Neural cell (in vitro differentiated cells): ENCODE measurements around the gene MYBPC1. TPM values are rescaled to one million over a fixed set of nuclear protein-coding genes. Genes with fewer than 3 reads are reported as not detected.

ENCODE experiments used
- H2AFZ ChIP-seq: fragments of 200-600, 300-800 bp; sonication (generic), shearing (Covaris generic); 2 replicates; pipeline ENCODE4 v1.6.0; 2014; ENCODE audit warnings: low read depth, mild to moderate bottlenecking, antibody characterized with exemption, low read length, moderate library complexity
- H3F3A ChIP-seq: fragments of 200-600 bp; shearing (Covaris generic); 2 replicates; pipeline ENCODE4 v1.6.1; 2016; ENCODE audit warnings: mild to moderate bottlenecking, moderate library complexity, mixed read lengths, antibody characterized with exemption, low read length; ENCODE audit not compliant: insufficient read depth, poor library complexity, severe bottlenecking
- H3K27ac ChIP-seq: fragments of 200-600, 300-800 bp; sonication (generic), shearing (Covaris generic); 2 replicates; pipeline ENCODE4 v1.5.1; 2014; ENCODE audit warnings: mild to moderate bottlenecking, low read length, moderate library complexity
- H3K27me3 ChIP-seq: fragments of 300-800, 200-600 bp; sonication (generic), shearing (Covaris generic); 2 replicates; pipeline ENCODE4 v1.6.0; 2014; ENCODE audit warnings: mild to moderate bottlenecking, low read depth, low read length, moderate library complexity; ENCODE audit not compliant: insufficient read depth
- H3K36me3 ChIP-seq: fragments of 300-800, 200-600 bp; sonication (generic), shearing (Covaris generic); 2 replicates; pipeline ENCODE4 v1.5.1; 2014; ENCODE audit warnings: mild to moderate bottlenecking, antibody characterized with exemption, low read length, moderate library complexity; ENCODE audit not compliant: insufficient read depth
- H3K4me2 ChIP-seq: fragments of 300-800, 200-600 bp; sonication (generic), shearing (Covaris generic); 2 replicates; pipeline ENCODE4 v1.6.0; 2014; ENCODE audit warnings: mild to moderate bottlenecking, low read length
- H3K4me3 ChIP-seq: fragments of 300-800, 200-600 bp; sonication (generic), shearing (Covaris generic); 2 replicates; pipeline ENCODE4 v1.5.1; 2014; ENCODE audit warnings: mild to moderate bottlenecking, low read length, moderate library complexity
- H3K79me2 ChIP-seq: fragments of 200-600 bp; shearing (Covaris generic); replicated peaks from 2 replicates; pipeline ENCODE4 v1.6.0; 2014; ENCODE audit warnings: mild to moderate bottlenecking, low read length, moderate library complexity; ENCODE audit not compliant: insufficient read depth
- H3K9ac ChIP-seq: fragments of 300-800, 200-600 bp; sonication (generic), shearing (Covaris generic); 2 replicates; pipeline ENCODE4 v1.6.1; 2016; ENCODE audit warnings: mild to moderate bottlenecking, low read length, mixed read lengths
- H3K9me2 ChIP-seq: fragments of 200-600 bp; shearing (Covaris generic); 2 replicates; pipeline ENCODE4 v1.6.1; 2016; ENCODE audit warnings: mild to moderate bottlenecking, low read length, mixed read lengths; ENCODE audit not compliant: insufficient read depth
- H3K9me3 ChIP-seq: fragments of 200-600, 300-800 bp; sonication (generic), shearing (Covaris generic); 2 replicates; pipeline ENCODE4 v1.6.1; 2016; ENCODE audit warnings: mild to moderate bottlenecking, mixed run types, low read length, moderate library complexity, mixed read lengths
- H4K20me1 ChIP-seq: fragments of 200-600 bp; shearing (Covaris generic); 2 replicates; pipeline ENCODE4 v1.6.1; 2016; ENCODE audit warnings: mild to moderate bottlenecking, mixed run types; ENCODE audit not compliant: insufficient read depth
- CTCF ChIP-seq: fragments of 450-650 bp; IDR thresholded peaks from 2 replicates; pipeline ENCODE4 v1.5.1; 2014; ENCODE audit warnings: antibody characterized with exemption, mild to moderate bottlenecking, moderate library complexity; ENCODE audit not compliant: poor library complexity, severe bottlenecking
- EP300 ChIP-seq: fragments of 450-650 bp; conservative IDR thresholded peaks from 2 replicates; pipeline ENCODE4 v1.6.1; 2014; ENCODE audit warnings: antibody characterized with exemption, mild to moderate bottlenecking, moderate library complexity; ENCODE audit not compliant: poor library complexity, severe bottlenecking
- EZH2 ChIP-seq: fragments of 200-600, 300-800 bp; shearing (Covaris generic), sonication (generic); IDR thresholded peaks from 2 replicates; pipeline ENCODE4 v1.6.1; 2014; ENCODE audit warnings: antibody characterized with exemption, low read length, borderline replicate concordance, mild to moderate bottlenecking; ENCODE audit not compliant: insufficient read depth, poor library complexity, severe bottlenecking
- MXI1 ChIP-seq: fragments of 450-650 bp; conservative IDR thresholded peaks from 2 replicates; pipeline ENCODE4 v1.6.1; 2014; ENCODE audit warnings: antibody characterized with exemption, mild to moderate bottlenecking; ENCODE audit not compliant: poor library complexity, severe bottlenecking
- POLR2AphosphoS5 ChIP-seq: IDR thresholded peaks from 2 replicates; pipeline ENCODE4 v1.6.1; 2012
- RAD21 ChIP-seq: fragments of 450-650 bp; conservative IDR thresholded peaks from 2 replicates; pipeline ENCODE4 v1.6.1; 2014; ENCODE audit warnings: antibody characterized with exemption, mild to moderate bottlenecking, moderate library complexity
- REST ChIP-seq: IDR thresholded peaks from 2 replicates; pipeline ENCODE4 v1.6.1; 2012; ENCODE audit warnings: borderline replicate concordance
- SMC3 ChIP-seq: fragments of 450-650 bp; conservative IDR thresholded peaks from 2 replicates; pipeline ENCODE4 v1.6.1; 2014; ENCODE audit warnings: antibody characterized with exemption, mild to moderate bottlenecking, moderate library complexity; ENCODE audit not compliant: poor library complexity
- TAF1 ChIP-seq: IDR thresholded peaks from 2 replicates; pipeline ENCODE4 v1.6.1; 2012; ENCODE audit warnings: low read depth
- polyA plus RNA-seq: library from polyadenylated mRNA; depleted of rRNA; stranded (reverse); fragments of >200 nt; gene quantifications from 2 replicates; pipeline ENCODE4 v1.2.3, GENCODE V29; 2014

MYBPC1 gene
- polyA plus RNA-seq, 1 donor from 2014 or later, result not detected

GRCh38 chr12:101591781-101592180 is 3.0 kb upstream of the MYBPC1 start:
- H3K4me2 ChIP-seq, result no peak overlapping the region
- no peaks in the 10 kb centered on the region for H3K36me3 ChIP-seq
- H3K27ac ChIP-seq, result no peak overlapping the region
- H3K27me3 ChIP-seq, result no peaks in the 10 kb centered on the region
- H3K79me2 ChIP-seq, result no peaks in the 10 kb centered on the region
- no peaks in the 10 kb centered on the region for H3K9me2 ChIP-seq
- H2AFZ ChIP-seq, result no peak overlapping the region
- TF ChIP-seq MXI1, result no peak
- H3K9ac ChIP-seq, result no peak overlapping the region
- H4K20me1 ChIP-seq, result no peaks in the 10 kb centered on the region
- H3K9me3 ChIP-seq, result no peaks in the 10 kb centered on the region
- no peak overlapping the region for H3K4me3 ChIP-seq
- H3F3A ChIP-seq, result no peaks in the 10 kb centered on the region

GRCh38 chr12:101592448-101592847 is 2.3 kb upstream of the MYBPC1 start:
- Histone ChIP-seq H3K9me2 (no peaks in the 10 kb centered on the region), H3K4me3 (no peak overlapping the region), H3K36me3 (no peaks in the 10 kb centered on the region), H3K27ac (no peak overlapping the region), H3F3A (no peaks in the 10 kb centered on the region), H4K20me1 (no peaks in the 10 kb centered on the region), H3K27me3 (no peaks in the 10 kb centered on the region), H3K4me2 (no peak overlapping the region), H3K79me2 (no peaks in the 10 kb centered on the region), H3K9ac (no peak overlapping the region), H3K9me3 (no peaks in the 10 kb centered on the region), H2AFZ (no peak overlapping the region)
- TF ChIP-seq TAF1 (no peak), EZH2 (no peak)

- no peak for TF ChIP-seq EP300
- TF ChIP-seq MXI1, result no peak
- TF ChIP-seq REST, result no peak
- no peak for TF ChIP-seq EZH2
- TF ChIP-seq POLR2AphosphoS5, result no peak
- TF ChIP-seq TAF1, result no peak
- no peak for TF ChIP-seq RAD21
- TF ChIP-seq SMC3, result no peak
- no peak for TF ChIP-seq CTCF
- Histone ChIP-seq H4K20me1 (no peaks in the 10 kb centered on the region), H3K27me3 (no peaks in the 10 kb centered on the region), H3F3A (no peaks in the 10 kb centered on the region), H3K9me3 (no peaks in the 10 kb centered on the region), H3K9me2 (no peaks in the 10 kb centered on the region), H3K4me3 (no peak overlapping the region), H3K4me2 (no peak overlapping the region), H2AFZ (no peak overlapping the region), H3K36me3 (no peaks in the 10 kb centered on the region), H3K27ac (no peak overlapping the region), H3K9ac (no peak overlapping the region), H3K79me2 (no peaks in the 10 kb centered on the region)
Measured at GRCh38 chr12:101592921-101593320, 1.9 kb upstream of the MYBPC1 start.
